SK-N-SH (cell line): ENCODE data around the gene NEK7. TPM values are rescaled to one million over a fixed set of nuclear protein-coding genes. Genes with fewer than 3 reads are reported as not detected.

Experiments
- CTCF ChIA-PET: fragments of 300-600, 350-600 bp; formaldehyde crosslinking; extraction: SDS; loops from one replicate; lab custom pipeline; 2021; lab: Yijun Ruan, JAX
- POLR2A ChIA-PET: fragments of 350-600 bp; sonication (Branson Sonifier 250); formaldehyde crosslinking; extraction: SDS; loops from one replicate; lab custom pipeline; 2020; ENCODE audit warnings: antibody characterized with exemption, inconsistent platforms; lab: Yijun Ruan, JAX
- DNase-seq: peaks from one replicate; pipeline ENCODE4 v3.0.0; 2012
- H2AFZ ChIP-seq: fragments of 200-600 bp; sonication (generic); 2 replicates; pipeline ENCODE4 v1.8.1; 2016; ENCODE audit warnings: antibody characterized with exemption, mild to moderate bottlenecking, low read depth
- H3F3A ChIP-seq: fragments of 200-600 bp; sonication (generic); replicated peaks from 2 replicates; pipeline ENCODE3; 2016; ENCODE audit warnings: antibody characterized with exemption, mild to moderate bottlenecking; ENCODE audit not compliant: insufficient read depth
- H3K27ac ChIP-seq, 2 experiments: fragments of 200-500 bp in 1 of 2; fragments of 200-600 bp in 1 of 2; sonication (Bioruptor generic) in 1 of 2; sonication (generic), shearing (Covaris generic) in 1 of 2; 2 replicates each; pipeline versions ENCODE4 v1.5.1 to v1.6.1; 2014 to 2016; ENCODE audit warnings: low read depth in 2 of 2, inconsistent platforms in 1 of 2, low read length in 1 of 2, mild to moderate bottlenecking in 1 of 2, mixed read lengths in 1 of 2
- H3K27me3 ChIP-seq: fragments of 200-600 bp; sonication (generic), shearing (Covaris generic); 2 replicates; pipeline ENCODE4 v1.6.1; 2016; ENCODE audit warnings: mixed run types; ENCODE audit not compliant: insufficient read depth
- H3K36me3 ChIP-seq, 2 experiments: fragments of 200-500 bp in 1 of 2; fragments of 200-600 bp in 1 of 2; sonication (Bioruptor generic) in 1 of 2; sonication (generic) in 1 of 2; replicated peaks in 1 of 2; 2 replicates each; pipeline versions ENCODE3 to v1.5.1; 2014 to 2016; ENCODE audit warnings: low read length in 1 of 2, mild to moderate bottlenecking in 1 of 2; ENCODE audit not compliant: insufficient read depth in 2 of 2, control insufficient read depth in 1 of 2
- H3K4me1 ChIP-seq, 2 experiments: fragments of 200-500 bp in 1 of 2; fragments of 200-600 bp in 1 of 2; sonication (Bioruptor generic) in 1 of 2; sonication (generic), shearing (Covaris generic) in 1 of 2; 2 replicates each; pipeline versions ENCODE4 v1.5.1 to v1.6.1; 2014 to 2016; ENCODE audit warnings: low read depth in 1 of 2, low read length in 1 of 2, mixed run types in 1 of 2; ENCODE audit not compliant: insufficient read depth in 2 of 2, control insufficient read depth in 1 of 2
- H3K4me2 ChIP-seq: fragments of 200-600 bp; sonication (generic), shearing (Covaris generic); 2 replicates; pipeline ENCODE4 v1.6.1; 2017; ENCODE audit warnings: mixed run types
- H3K4me3 ChIP-seq, 2 experiments: fragments of 200-500 bp in 1 of 2; fragments of 200-600 bp in 1 of 2; sonication (Bioruptor generic) in 1 of 2; sonication (generic), shearing (Covaris generic) in 1 of 2; 2 replicates each; pipeline versions ENCODE4 v1.5.1 to v1.8.1; 2014 to 2016; ENCODE audit warnings: low read depth in 2 of 2, inconsistent platforms in 1 of 2, low read length in 1 of 2, mild to moderate bottlenecking in 1 of 2, mixed read lengths in 1 of 2, moderate library complexity in 1 of 2
- H3K79me2 ChIP-seq: fragments of 200-600 bp; sonication (generic); 2 replicates; pipeline ENCODE4 v1.8.1; 2017; ENCODE audit warnings: mild to moderate bottlenecking; ENCODE audit not compliant: insufficient read depth
- H3K9ac ChIP-seq: fragments of 200-600 bp; sonication (generic); 2 replicates; pipeline ENCODE4 v1.6.1; 2017; ENCODE audit warnings: mixed run types
- H3K9me2 ChIP-seq: fragments of 200-600 bp; sonication (generic); 2 replicates; pipeline ENCODE4 v1.6.1; 2017; ENCODE audit warnings: mixed run types
- H3K9me3 ChIP-seq: fragments of 200-600 bp; sonication (generic); 2 replicates; pipeline ENCODE4 v1.6.1; 2017; ENCODE audit warnings: mixed run types, mild to moderate bottlenecking, moderate library complexity
- H4K20me1 ChIP-seq: fragments of 200-600 bp; sonication (generic); 2 replicates; pipeline ENCODE4 v1.6.1; 2017; ENCODE audit warnings: mild to moderate bottlenecking, mixed run types; ENCODE audit not compliant: insufficient read depth
- CHD2 ChIP-seq: fragments of 150-350 bp; IDR thresholded peaks from 2 replicates; pipeline ENCODE4 v1.6.1; 2018; ENCODE audit warnings: low read length; ENCODE audit not compliant: partially characterized antibody
- FOXJ3 ChIP-seq: sonication (generic); formaldehyde crosslinking; IDR thresholded peaks from 2 replicates; pipeline ENCODE4 v1.5.1; 2020; ENCODE audit warnings: mild to moderate bottlenecking, missing genetic modification reagents
- FOXM1 ChIP-seq: IDR thresholded peaks from 2 replicates; pipeline ENCODE4 v1.4.0; 2012; ENCODE audit warnings: low read depth, mild to moderate bottlenecking
- GABPA ChIP-seq: IDR thresholded peaks from 2 replicates; pipeline ENCODE4 v1.4.0; 2012; ENCODE audit warnings: low read depth, mild to moderate bottlenecking
- GATA2 ChIP-seq: sonication (generic); formaldehyde crosslinking; IDR thresholded peaks from 2 replicates; pipeline ENCODE4 v1.5.0; 2020; ENCODE audit warnings: mild to moderate bottlenecking, missing genetic modification reagents
- NFIC ChIP-seq: IDR thresholded peaks from 2 replicates; pipeline ENCODE4 v1.4.0; 2012; ENCODE audit warnings: borderline replicate concordance
- POLR2AphosphoS5 ChIP-seq: IDR thresholded peaks from 2 replicates; pipeline ENCODE4 v1.6.1; 2012; ENCODE audit warnings: low read depth, low read length
- RAD21 ChIP-seq: IDR thresholded peaks from 2 replicates; pipeline ENCODE4 v1.6.1; 2012; ENCODE audit warnings: mild to moderate bottlenecking, low read length
- RCOR1 ChIP-seq: fragments of 150-350 bp; IDR thresholded peaks from 2 replicates; pipeline ENCODE4 v1.6.1; 2017; ENCODE audit warnings: antibody characterized with exemption, low read length
- TCF12 ChIP-seq: IDR thresholded peaks from 2 replicates; pipeline ENCODE4 v1.4.0; 2012
- WGBS: methylation state at CpG from one replicate; pipeline ENCODE4 v1.1.6; 2017; ENCODE audit warnings: low lambda C conversion rate; 5-methylcytosine and 5-hydroxymethylcytosine counted together
- polyA plus RNA-seq, 3 experiments: library from polyadenylated mRNA; depleted of rRNA; stranded (reverse); fragments of >200 nt; gene quantifications; 2 replicates each; pipeline ENCODE4 v1.2.3, GENCODE V29; 2012
- TF ChIP-seq, protein P1 (sequence below): fragments of 150-350 bp; IDR thresholded peaks from 2 replicates; pipeline ENCODE4 v1.6.1; 2016; ENCODE audit warnings: mild to moderate bottlenecking, low read depth, low read length

The NEK7 gene
- polyA plus RNA-seq, 1 of the 3 experiments (the other 2 are of a cell fraction): 85.8 TPM

DNA sequence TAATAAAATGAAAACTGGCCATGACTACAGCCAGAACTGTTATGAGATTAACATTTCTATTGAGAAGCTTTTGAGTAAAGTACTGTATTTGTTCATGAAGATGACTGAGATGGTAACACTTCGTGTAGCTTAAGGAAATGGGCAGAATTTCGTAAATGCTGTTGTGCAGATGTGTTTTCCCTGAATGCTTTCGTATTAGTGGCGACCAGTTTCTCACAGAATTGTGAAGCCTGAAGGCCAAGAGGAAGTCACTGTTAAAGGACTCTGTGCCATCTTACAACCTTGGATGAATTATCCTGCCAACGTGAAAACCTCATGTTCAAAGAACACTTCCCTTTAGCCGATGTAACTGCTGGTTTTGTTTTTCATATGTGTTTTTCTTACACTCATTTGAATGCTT is 164.0 kb downstream of the NEK7 start (continued):
- no peak for TF ChIP-seq GATA2 (CRISPR knock-in tag)
- TF ChIP-seq, protein P1, sequence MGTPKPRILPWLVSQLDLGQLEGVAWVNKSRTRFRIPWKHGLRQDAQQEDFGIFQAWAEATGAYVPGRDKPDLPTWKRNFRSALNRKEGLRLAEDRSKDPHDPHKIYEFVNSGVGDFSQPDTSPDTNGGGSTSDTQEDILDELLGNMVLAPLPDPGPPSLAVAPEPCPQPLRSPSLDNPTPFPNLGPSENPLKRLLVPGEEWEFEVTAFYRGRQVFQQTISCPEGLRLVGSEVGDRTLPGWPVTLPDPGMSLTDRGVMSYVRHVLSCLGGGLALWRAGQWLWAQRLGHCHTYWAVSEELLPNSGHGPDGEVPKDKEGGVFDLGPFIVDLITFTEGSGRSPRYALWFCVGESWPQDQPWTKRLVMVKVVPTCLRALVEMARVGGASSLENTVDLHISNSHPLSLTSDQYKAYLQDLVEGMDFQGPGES: no peak
- no peak for TF ChIP-seq RCOR1

DNA sequence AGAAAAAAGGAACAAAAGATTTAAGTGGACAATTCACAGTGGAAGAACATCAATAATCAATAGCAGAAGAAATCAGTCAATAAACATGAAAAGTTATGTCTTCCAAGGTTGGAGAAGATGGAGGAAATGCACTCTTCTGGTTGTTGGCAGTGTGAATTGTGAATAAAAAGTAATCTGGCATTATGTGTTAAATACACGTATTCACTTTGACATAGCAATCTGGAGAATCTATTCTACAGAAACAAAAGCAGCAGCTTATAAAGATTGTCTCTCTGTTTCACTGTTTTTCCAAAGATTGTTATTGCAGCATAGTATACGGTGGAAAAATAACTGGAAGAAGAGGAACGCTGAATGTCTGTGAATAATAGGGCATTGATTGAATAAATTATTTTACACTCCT is 169.4 kb downstream of the NEK7 start:
- CTCF ChIA-PET: interaction anchor here (1.2 kb wide), 1 partner anchor 19 kb away, joined by 4 read pairs; no protein-coding TSS in a partner anchor
- no peak for TF ChIP-seq FOXJ3 (CRISPR knock-in tag)
- no peak for TF ChIP-seq CHD2
- TF ChIP-seq NFIC: no peak
- no peak for TF ChIP-seq RCOR1
- TF ChIP-seq, protein P1: no peak
- TF ChIP-seq TCF12: no peak
- no peak for TF ChIP-seq FOXM1
- TF ChIP-seq GABPA: no peak
- TF ChIP-seq RAD21: no peak
- TF ChIP-seq, all 33 proteins: peak for 0
- H2AFZ ChIP-seq: no peak overlapping the region
- no peaks in the 10 kb centered on the region for H3K79me2 ChIP-seq
- POLR2A ChIA-PET: no interaction called here
- H3K9me2 ChIP-seq: no peaks in the 10 kb centered on the region
- H3K9ac ChIP-seq: no peak overlapping the region
- no peak for DNase-seq
- H3K27ac ChIP-seq: no peak overlapping the region
- no peaks in the 10 kb centered on the region for H3K27me3 ChIP-seq
- no peak overlapping the region for H3K4me2 ChIP-seq
- peaks cover 2 to 4% of the 10 kb centered on the region in 2 experiments; a peak in 3 of 4 replicates for H3K4me1 ChIP-seq
- H3K4me3 ChIP-seq: no peak overlapping the region
- H3K9me3 ChIP-seq: no peaks in the 10 kb centered on the region
- H3F3A ChIP-seq: peaks cover 55% of the 10 kb centered on the region
- H4K20me1 ChIP-seq: no peaks in the 10 kb centered on the region
- 82% methylated on average over 3 of the region's 3 CpGs for WGBS
- H3K36me3 ChIP-seq: peaks cover 20% of the 10 kb centered on the region in 2 experiments

DNA sequence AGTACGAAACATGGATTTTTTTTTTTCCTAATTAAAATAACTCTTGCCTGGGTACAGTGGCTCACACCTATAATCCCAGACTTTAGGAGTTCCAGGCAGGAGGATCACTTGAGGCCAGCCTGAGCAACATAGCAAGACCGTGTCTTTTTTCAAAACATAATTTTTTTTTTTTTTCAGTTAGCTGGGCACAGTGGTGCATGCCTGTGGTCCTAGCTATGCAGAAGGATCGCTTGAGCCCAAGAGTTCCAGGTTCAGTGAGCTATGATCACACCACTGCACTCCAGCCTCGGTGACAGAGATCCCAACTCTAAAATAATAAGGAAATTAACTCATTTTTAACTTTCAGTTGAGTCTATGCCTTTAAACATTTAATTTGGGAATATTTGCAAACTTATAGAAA is 170.1 kb downstream of the NEK7 start:
- H3F3A ChIP-seq: peaks cover 50% of the 10 kb centered on the region
- TF ChIP-seq POLR2AphosphoS5 (peak; percentile 6; the same call in 1 of the 2 replicates), CHD2 (no peak)
- H3K9me2 ChIP-seq: no peaks in the 10 kb centered on the region
- peaks cover 2 to 4% of the 10 kb centered on the region in 2 experiments; a peak in 3 of 4 replicates for H3K4me1 ChIP-seq
- H3K79me2 ChIP-seq: no peaks in the 10 kb centered on the region
- H3K27me3 ChIP-seq: no peaks in the 10 kb centered on the region
- no peak overlapping the region for H3K4me2 ChIP-seq
- no peak overlapping the region for H3K4me3 ChIP-seq
- no peaks in the 10 kb centered on the region for H4K20me1 ChIP-seq
- ChIA-PET POLR2A (no interaction called here), CTCF (interaction anchor here (1.2 kb wide), 1 partner anchor 19 kb away, joined by 4 read pairs; no protein-coding TSS in a partner anchor)
- H3K9me3 ChIP-seq: no peaks in the 10 kb centered on the region
- no peak overlapping the region for H2AFZ ChIP-seq
- 95% methylated on average over 4 of the region's 4 CpGs for WGBS
- H3K27ac ChIP-seq: no peak overlapping the region
- no peak for DNase-seq
- H3K9ac ChIP-seq: no peak overlapping the region
- peaks cover 13 to 14% of the 10 kb centered on the region in 2 experiments for H3K36me3 ChIP-seq
